AG10803 (cell line): ENCODE data around the gene RNF183.

Source experiments
- DNase-seq: peaks from one replicate; pipeline ENCODE4 v3.0.0; 2010; ENCODE audit warnings: low read depth
- H3K4me3 ChIP-seq: 2 replicates; pipeline ENCODE4 v1.5.1; 2011; ENCODE audit warnings: mild to moderate bottlenecking, low read length, control low read depth
- CTCF ChIP-seq: conservative IDR thresholded peaks from 2 replicates; pipeline ENCODE4 v1.5.1; 2011; ENCODE audit warnings: mild to moderate bottlenecking, low read length, control low read depth, inconsistent platforms

The RNF183 gene

DNA sequence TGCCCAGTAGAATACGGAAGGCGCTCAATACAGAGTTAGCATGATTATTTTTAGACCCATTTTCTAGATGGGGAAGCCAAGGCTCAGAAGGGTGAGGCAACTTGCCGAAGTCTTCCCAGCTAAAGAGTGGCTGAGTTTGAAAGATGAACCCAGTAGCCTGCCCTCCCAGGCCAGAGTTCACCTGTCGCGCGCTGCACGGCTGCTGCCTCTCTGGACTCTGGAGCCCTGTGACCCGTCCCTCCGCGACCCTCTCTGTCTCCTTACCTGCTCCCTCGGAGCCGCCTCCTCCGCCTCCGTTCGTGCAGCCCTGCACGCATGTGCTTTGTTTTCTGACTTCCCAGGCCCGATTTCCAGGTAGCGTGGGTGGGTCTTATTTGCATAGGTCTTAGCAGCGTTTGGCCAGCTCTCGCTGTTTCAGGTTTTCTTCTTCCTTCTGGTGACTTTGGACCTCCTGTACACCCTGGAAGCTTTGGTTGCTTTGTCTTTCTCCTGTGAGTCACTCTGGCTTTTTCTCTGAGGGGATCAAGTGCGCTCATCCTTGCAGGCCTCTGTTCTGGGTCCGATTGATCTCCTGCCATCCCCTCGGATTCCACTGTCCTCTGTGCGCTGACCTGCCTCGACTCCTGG lies at the start of gene RNF183:
RNF183 (minus strand) TSS at position 585 of the 627 bp plus-strand sequence. CDS start 5,192 bp downstream, outside the sequence.
- no peak within 1 kb of the TSS for H3K4me3 ChIP-seq
- TF ChIP-seq CTCF: no peak
- no peak for DNase-seq

DNA sequence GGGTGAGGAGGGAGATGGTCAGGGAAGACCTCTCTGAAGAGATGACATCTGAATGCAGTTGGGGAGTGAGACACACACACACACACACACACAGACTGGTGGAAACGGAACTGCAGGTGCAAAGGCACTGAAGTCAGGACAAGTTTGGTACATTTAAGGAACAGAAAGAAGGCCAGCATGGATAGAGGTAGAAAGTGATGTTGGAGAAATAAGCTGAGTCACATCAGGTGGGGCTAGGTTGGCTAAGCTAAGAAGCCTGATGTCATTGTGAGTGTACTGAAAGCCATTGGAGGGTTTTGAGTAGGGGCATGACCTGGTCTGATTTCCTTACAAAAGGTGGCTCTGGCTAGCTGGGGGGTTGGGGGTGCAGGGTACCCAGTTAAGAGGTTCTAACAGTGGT lies 49.2 kb upstream of the RNF183 start:
- H3K4me3 ChIP-seq: no peak overlapping the region
- no peak for TF ChIP-seq CTCF
- no peak for DNase-seq

DNA sequence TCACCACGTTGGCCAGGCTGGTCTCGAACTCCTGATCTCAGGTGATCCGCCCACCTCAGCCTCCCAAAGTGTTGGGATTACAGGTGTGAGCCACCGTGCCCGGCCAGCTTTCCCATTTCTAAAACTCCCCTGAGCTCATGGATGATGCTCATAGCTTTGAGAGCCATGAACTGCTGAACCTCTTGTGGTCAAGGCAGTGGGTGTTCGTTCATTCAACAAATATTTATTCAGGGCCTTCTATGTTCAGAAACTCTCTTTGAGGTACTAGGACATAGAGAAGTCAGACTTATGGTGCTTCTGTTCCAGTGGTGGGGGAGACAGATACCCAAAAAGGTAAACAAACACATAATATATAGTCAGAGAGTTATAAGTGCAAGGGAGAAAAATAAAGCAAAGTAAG lies 48.8 kb upstream of the RNF183 start:
- no peak overlapping the region for H3K4me3 ChIP-seq
- DNase-seq: no peak
- TF ChIP-seq CTCF: no peak

GRCh38 chr9:113350937-113351336 lies 47.8 kb upstream of the RNF183 start:
- DNase-seq: no peak
- no peak overlapping the region for H3K4me3 ChIP-seq
- TF ChIP-seq CTCF: no peak

GRCh38 chr9:113350107-113350661 lies 47.0 kb upstream of the RNF183 start:
- no peak for TF ChIP-seq CTCF
- no peak for DNase-seq
- no peak overlapping the region for H3K4me3 ChIP-seq

- no peak for DNase-seq
- no peak within 1 kb of the TSS for H3K4me3 ChIP-seq
Observed at GRCh38 chr9:113349445-113350094, 46.4 kb upstream of the RNF183 start, which contains the start of gene BSPRY. BSPRY (plus strand) TSS chr9:113349541; CDS start chr9:113349580, 39 bp downstream.

More at GRCh38 chr9:113349445-113350094, 46.4 kb upstream of the RNF183 start, which contains the start of gene BSPRY:
- TF ChIP-seq CTCF: no peak
